Left renal cortex interstitium (tissue), 4 donors: Measurements from ENCODE around the gene RGS14. TPM values are rescaled to one million over a fixed set of nuclear protein-coding genes. Genes with fewer than 3 reads are reported as not detected.
"Not testable (repeated sequence)": the region's sequence is repeated elsewhere in the genome, so short reads cannot be mapped to it uniquely, and the experiment has no call there.

Source experiments
- DNase-seq, 4 donors: peaks; one replicate each; pipeline ENCODE4 v3.0.0-alpha.2; 2013; ENCODE audit warnings: low read depth in 4 of 4, low spot score in 2 of 4, missing footprints in 1 of 4
- polyA plus RNA-seq, 4 donors: library from polyadenylated mRNA; unstranded; fragments of 120-200 nt; gene quantifications; one replicate each; pipeline ENCODE4 v1.2.1, GENCODE V29; 2013; ENCODE audit not compliant: insufficient read length in 4 of 4

RGS14 gene
- polyA plus RNA-seq, 4 donors: 9.5 to 24.9 (median 16.9) TPM

GRCh38 chr5:177375516-177375915 is 17.8 kb downstream of the RGS14 start:
- DNase-seq: not testable (repeated sequence)

GRCh38 chr5:177376107-177376506 is 18.4 kb downstream of the RGS14 start:
- DNase-seq: no peak

GRCh38 chr5:177377851-177378776 is 20.4 kb downstream of the RGS14 start:
- no peak for DNase-seq

- DNase-seq: no peak
These were observed 21.5 kb downstream of the RGS14 start for GRCh38 chr5:177378884-177379883.

- DNase-seq: no peak
These were observed 23.0 kb downstream of the RGS14 start for GRCh38 chr5:177380805-177381126.

- no peak for DNase-seq
These were observed 24.8 kb downstream of the RGS14 start for GRCh38 chr5:177382423-177383029.

GRCh38 chr5:177383181-177383580 is 25.5 kb downstream of the RGS14 start:
- DNase-seq: no peak

- DNase-seq: no peak
These were observed 26.4 kb downstream of the RGS14 start, which contains the start of gene SLC34A1 for GRCh38 chr5:177384134-177384533. Gene SLC34A1, plus strand, starts transcription at chr5:177384434. Its CDS starts 1,308 bp downstream, at chr5:177385742.

- DNase-seq: no peak
These were observed 28.0 kb downstream of the RGS14 start for GRCh38 chr5:177385720-177386119.

GRCh38 chr5:177386542-177386941 is 28.8 kb downstream of the RGS14 start:
- DNase-seq: no peak

- DNase-seq: no peak
These were observed 29.7 kb downstream of the RGS14 start for GRCh38 chr5:177387405-177387804.

- no peak for DNase-seq
These were observed 30.9 kb downstream of the RGS14 start for GRCh38 chr5:177388521-177389052.

GRCh38 chr5:177389241-177390169 is 31.8 kb downstream of the RGS14 start:
- DNase-seq: no peak

GRCh38 chr5:177390363-177391300 is 32.9 kb downstream of the RGS14 start:
- DNase-seq: peak in 3 of 4 donors; percentile 68 to 83 (median 79)

- DNase-seq: no peak
These were observed 35.0 kb downstream of the RGS14 start for GRCh38 chr5:177392765-177393164.

GRCh38 chr5:177393206-177393765 is 35.6 kb downstream of the RGS14 start:
- no peak for DNase-seq

GRCh38 chr5:177393990-177394389 is 36.3 kb downstream of the RGS14 start:
- no peak for DNase-seq

- no peak for DNase-seq
These were observed 38.4 kb downstream of the RGS14 start for GRCh38 chr5:177396078-177396477.
